ENCODE results near the gene ALK.

DNA sequence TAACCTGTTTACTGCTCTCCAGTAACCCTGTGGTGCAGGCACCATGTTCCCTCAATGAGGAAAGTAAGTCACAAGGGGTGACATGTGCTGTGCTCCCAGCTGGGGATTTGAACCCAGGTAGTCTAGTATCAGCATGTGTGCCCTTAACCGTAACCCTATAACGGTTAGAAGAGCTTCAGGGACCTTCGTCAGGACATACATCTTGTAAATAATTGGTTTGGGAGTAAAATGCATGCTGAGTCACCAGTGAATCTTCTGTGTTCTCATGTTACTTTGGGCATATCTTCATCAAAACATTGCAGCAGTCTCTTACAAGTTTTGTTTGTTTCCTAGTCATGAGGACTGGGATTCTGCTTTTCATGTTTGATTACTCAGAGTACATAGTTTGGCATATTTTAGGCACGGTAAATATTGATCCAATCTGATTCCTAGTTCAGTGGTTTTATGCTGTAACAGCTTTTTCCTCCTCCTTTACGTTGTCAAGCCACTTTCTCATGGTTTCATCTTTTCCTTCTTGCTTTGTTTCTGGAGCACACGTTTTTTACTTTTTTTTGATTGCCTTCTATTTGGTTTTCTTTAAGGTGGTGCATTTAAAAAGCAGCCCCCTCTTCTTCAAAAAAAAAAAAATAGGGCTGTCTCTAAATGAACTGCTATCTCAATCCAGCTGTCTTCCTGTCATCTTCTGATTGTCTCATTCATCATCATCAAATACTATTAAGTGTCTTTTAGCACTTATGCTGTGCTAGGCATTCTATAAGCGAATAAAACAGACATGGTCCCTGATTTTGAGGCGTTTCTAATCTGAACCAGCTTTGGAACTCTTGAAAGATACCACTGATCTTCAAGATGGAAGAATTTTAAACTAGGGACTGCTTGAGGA, 755.8 kb downstream of the ALK start:
- TF ChIP-seq, protein P1, sequence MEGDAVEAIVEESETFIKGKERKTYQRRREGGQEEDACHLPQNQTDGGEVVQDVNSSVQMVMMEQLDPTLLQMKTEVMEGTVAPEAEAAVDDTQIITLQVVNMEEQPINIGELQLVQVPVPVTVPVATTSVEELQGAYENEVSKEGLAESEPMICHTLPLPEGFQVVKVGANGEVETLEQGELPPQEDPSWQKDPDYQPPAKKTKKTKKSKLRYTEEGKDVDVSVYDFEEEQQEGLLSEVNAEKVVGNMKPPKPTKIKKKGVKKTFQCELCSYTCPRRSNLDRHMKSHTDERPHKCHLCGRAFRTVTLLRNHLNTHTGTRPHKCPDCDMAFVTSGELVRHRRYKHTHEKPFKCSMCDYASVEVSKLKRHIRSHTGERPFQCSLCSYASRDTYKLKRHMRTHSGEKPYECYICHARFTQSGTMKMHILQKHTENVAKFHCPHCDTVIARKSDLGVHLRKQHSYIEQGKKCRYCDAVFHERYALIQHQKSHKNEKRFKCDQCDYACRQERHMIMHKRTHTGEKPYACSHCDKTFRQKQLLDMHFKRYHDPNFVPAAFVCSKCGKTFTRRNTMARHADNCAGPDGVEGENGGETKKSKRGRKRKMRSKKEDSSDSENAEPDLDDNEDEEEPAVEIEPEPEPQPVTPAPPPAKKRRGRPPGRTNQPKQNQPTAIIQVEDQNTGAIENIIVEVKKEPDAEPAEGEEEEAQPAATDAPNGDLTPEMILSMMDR (IDR thresholded peaks at IDR 0.05) = no peak
- no peak for TF ChIP-seq EP300 (IDR thresholded peaks at IDR 0.05)

Measured in esophagus muscularis mucosa (tissue), 3 donors.